MM.1S (cell line): Measurements from ENCODE around the gene CNGA1.

Source experiments
- CTCF ChIP-seq: fragments of 300-600 bp; sonication (generic); IDR thresholded peaks from 2 replicates; pipeline ENCODE4 v1.5.1; 2016; ENCODE audit warnings: antibody characterized with exemption, low read length, mixed read lengths
- EZH2 ChIP-seq: fragments of 300-600 bp; sonication (generic); optimal IDR thresholded peaks from 2 replicates; pipeline ENCODE3; 2017; ENCODE audit warnings: low read depth, mild to moderate bottlenecking, antibody characterized with exemption, low read length, mixed read lengths
- EZH2phosphoT487 ChIP-seq: fragments of 300-600 bp; sonication (generic); IDR thresholded peaks from 2 replicates; pipeline ENCODE4 v1.6.1; 2018; ENCODE audit warnings: antibody characterized with exemption, low read length

- no peak for TF ChIP-seq CTCF
- no peak for TF ChIP-seq EZH2
- TF ChIP-seq EZH2phosphoT487 = no peak
Observed at GRCh38 chr4:48011722-48012121, 4.8 kb downstream of the CNGA1 start.
